T1000 (cell line): Measurements from ENCODE around the gene SMURF1.
"Not testable (repeated sequence)": the region's sequence is repeated elsewhere in the genome, so short reads cannot be mapped to it uniquely, and the experiment has no call there.

ENCODE experiments used
- DNase-seq: peaks from one replicate; lab custom pipeline; 2025; ENCODE audit warnings: mixed read lengths; lab: John Stamatoyannopoulos, UW

Gene SMURF1

GRCh38 chr7:99143853-99144672 is at the start of gene SMURF1:
Gene SMURF1 (minus strand): TSS chr7:99144108. CDS start chr7:99143780, 328 bp downstream.
- DNase-seq = no peak

GRCh38 chr7:99191869-99192596 is 48.1 kb upstream of the SMURF1 start:
- DNase-seq = no peak

- no peak for DNase-seq
Observed at GRCh38 chr7:99190359-99191009, 46.6 kb upstream of the SMURF1 start.

DNA sequence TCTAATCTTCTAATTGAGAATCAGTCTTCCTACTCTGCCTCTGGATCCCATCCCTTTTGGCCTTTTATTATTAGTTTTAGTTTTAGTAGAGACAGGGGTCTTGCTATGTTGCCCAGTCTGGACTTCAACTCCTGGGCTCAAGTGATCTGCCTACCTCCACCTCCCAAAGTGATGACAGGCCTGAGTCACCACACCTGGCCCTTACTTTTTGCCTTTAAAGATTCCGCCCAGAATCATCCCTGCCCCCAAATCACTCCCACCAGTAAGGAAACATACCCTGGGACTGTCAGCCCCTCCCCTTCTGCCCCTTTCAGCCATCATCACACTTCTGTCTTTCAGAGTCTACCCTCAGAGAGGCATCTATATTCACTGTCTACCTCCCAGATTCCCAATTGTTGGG is 45.3 kb upstream of the SMURF1 start:
- no peak for DNase-seq

DNA sequence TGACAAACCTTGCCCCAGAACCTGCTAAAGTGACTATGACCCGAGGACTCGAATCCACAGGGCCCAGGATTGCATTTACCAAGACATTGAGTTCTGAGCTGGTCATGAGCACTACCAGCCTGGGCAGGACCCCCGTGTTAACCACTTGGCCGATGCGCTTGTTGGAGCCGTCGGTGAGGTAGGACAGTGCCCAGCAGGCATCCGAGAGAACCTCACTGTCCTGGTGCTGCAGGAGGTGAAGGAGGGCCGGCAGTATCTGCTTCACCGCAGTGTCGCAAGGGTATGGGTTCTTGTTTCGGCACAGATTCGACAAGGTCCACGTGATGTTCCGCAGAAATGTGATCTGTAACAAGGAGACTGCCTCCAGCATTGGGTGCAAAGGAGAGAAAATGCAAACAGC is 44.3 kb upstream of the SMURF1 start:
- no peak for DNase-seq

- DNase-seq = no peak
Observed at GRCh38 chr7:99184532-99185218, 40.8 kb upstream of the SMURF1 start.

DNA sequence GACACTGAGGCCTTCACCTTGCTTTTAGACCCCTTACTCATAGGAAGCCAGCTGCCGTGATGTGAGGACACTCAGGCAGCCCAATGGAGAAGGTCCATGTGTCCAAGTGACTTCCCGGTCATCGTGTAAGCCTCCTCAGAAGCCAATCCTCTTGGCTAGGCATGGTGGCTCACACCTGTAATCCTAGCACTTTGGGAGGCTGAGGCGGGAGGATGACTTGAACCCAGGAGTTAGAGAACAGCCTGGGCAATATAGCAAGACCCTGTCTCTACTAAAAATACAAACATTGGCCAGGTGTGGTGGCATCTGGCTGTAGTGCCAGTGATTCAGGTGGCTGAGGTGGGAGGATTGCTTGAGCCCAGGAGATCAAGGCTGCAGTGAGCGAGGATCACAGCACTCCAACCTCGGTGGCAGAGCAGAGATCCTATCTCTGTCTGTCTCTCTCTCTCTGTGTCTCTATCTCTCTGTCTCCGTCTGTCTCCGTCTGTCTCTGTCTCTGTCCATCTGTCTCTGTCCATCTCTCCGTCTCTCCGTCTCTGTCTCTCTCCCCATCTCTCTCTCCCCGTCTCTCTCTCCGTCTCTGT is 36.3 kb upstream of the SMURF1 start:
- DNase-seq = no peak

DNA sequence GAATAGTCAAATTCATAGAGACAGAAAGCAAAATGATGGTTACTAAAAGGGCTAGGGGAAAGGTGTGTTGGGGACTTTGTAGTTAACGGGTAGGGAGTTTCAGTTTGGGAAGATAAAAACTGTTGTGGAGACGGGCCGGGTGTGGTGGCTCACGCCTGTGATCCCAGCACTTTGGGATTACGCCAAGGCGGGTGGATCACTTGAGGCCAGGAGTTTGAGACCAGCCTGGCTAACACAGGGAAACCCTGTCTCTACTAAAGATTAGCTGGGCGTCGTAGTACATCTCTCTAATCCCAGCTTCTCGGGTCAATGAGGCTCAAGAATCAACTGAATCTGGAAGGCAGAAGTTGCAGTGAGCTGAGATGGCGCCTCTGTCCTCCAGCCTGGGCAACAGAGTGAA is 33.3 kb upstream of the SMURF1 start:
- no peak for DNase-seq

DNA sequence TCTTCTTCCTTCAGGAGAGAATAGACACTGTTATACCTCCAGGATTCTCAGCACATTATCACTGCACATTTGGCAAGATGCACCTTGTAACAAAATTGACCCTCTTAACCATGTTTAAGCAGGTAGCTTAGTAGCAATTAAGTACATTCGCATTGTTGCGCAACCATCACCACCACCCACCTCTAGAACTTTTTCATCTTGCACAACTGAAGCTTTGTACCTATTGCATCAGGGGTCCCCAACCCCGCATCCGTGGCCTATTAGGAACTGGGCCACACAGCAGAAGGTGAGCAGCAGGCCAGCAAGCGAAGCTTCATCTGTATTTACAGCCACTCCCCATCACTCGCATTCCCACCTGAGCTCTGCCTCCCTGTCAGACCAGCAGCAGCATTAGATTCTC is 29.9 kb upstream of the SMURF1 start:
- no peak for DNase-seq

GRCh38 chr7:99171731-99172130 is 27.8 kb upstream of the SMURF1 start:
- no peak for DNase-seq

GRCh38 chr7:99170730-99171074 is 26.8 kb upstream of the SMURF1 start:
- DNase-seq = no peak

GRCh38 chr7:99170065-99170729 is 26.3 kb upstream of the SMURF1 start:
- no peak for DNase-seq

DNA sequence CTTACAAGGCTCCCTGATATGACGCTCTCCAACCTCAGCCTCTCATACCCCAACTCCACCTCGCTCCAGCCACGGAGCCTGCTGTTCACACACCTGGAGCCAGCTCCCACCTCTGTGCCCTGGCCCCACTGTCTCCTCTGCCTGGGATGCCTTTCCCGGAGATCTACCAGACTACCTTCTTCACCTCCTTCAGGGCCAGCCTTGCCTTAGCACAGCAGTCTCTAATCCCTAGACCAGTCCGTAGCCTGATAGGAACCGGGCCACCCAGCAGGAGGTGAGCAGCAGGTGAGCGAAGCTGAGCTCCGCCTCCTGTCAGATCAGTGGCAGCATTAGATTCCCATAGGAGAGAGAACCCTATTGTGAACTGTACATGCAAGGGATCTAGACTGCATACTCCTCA is 23.2 kb upstream of the SMURF1 start:
- no peak for DNase-seq

DNA sequence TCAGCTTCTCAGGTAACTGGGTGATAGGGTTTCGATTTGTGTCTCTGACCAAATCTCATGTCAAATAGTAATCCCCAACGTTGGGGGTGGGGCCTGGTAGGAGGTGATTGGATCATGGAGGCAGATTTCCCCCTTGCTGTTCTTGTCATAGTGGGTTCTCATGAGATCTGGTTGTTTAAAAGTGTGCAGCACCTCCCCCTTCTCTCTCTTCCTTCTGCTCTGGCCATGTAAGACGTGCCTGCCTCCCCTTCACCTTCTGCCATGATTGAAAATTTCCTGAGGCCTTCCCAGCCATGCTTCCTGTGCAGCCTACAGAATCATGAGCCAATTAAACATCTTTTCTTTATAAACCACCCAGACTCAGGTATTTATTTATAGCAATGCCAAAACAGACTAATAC is 21.9 kb upstream of the SMURF1 start:
- DNase-seq = no peak

- DNase-seq = not testable (repeated sequence)
Observed at GRCh38 chr7:99163669-99164068, 19.8 kb upstream of the SMURF1 start.

DNA sequence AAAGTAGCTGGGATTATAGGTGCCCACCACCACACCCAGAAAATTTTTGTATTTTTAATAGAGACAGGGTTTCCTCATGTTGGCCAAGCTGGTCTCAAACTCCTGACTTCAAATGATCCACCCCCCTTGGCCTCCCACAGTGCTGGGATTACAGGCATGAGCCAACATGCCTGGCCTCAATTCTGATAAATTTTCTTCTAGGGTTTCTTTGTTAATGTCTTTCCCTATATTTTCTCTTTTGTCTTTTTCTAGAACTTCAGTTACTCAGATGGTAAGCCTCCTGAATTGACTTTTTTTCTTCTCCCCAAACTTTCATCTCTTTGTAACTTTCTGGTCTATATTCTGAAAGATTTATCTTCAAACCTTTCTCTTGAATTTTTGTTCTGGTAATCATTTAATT is 12.7 kb upstream of the SMURF1 start:
- no peak for DNase-seq

- no peak for DNase-seq
Observed at GRCh38 chr7:99155211-99155610, 11.3 kb upstream of the SMURF1 start.

DNA sequence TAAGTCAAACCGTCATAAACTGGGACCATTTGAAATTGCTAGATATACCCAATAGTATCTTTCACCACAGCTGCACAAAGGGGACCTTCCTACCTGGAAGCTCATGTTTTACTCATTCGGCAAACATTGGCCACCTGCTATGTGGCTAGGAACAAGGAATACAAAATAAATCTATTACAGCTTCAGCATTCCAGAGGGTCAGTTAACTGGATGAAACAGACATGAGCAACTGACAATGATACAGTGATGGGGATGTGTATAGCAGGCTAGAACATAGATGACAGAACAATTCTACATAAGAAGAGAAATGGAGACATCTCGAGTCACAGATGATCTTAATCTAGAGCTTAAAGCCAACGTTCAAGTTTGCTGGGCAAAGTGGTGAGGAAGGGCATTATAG is 3.1 kb upstream of the SMURF1 start:
- DNase-seq = no peak

- DNase-seq = no peak
Observed at GRCh38 chr7:99143521-99143852, 421 bp downstream of the SMURF1 start.

- peak; percentile 88 for DNase-seq
Observed at GRCh38 chr7:99142727-99143520, 984 bp downstream of the SMURF1 start.
